Measurements from ENCODE around the gene SNAP29. TPM values are rescaled to one million over a fixed set of nuclear protein-coding genes. Genes with fewer than 3 reads are reported as not detected.

The SNAP29 gene
- 19.1 TPM for polyA plus RNA-seq (2013, experiment 1 of 4)
- 17.1 TPM for polyA plus RNA-seq (2013, experiment 2 of 4)
- polyA plus RNA-seq (2013, experiment 3 of 4), result 19.0 TPM
- polyA plus RNA-seq (2013, experiment 4 of 4), result 20.3 TPM

DNA sequence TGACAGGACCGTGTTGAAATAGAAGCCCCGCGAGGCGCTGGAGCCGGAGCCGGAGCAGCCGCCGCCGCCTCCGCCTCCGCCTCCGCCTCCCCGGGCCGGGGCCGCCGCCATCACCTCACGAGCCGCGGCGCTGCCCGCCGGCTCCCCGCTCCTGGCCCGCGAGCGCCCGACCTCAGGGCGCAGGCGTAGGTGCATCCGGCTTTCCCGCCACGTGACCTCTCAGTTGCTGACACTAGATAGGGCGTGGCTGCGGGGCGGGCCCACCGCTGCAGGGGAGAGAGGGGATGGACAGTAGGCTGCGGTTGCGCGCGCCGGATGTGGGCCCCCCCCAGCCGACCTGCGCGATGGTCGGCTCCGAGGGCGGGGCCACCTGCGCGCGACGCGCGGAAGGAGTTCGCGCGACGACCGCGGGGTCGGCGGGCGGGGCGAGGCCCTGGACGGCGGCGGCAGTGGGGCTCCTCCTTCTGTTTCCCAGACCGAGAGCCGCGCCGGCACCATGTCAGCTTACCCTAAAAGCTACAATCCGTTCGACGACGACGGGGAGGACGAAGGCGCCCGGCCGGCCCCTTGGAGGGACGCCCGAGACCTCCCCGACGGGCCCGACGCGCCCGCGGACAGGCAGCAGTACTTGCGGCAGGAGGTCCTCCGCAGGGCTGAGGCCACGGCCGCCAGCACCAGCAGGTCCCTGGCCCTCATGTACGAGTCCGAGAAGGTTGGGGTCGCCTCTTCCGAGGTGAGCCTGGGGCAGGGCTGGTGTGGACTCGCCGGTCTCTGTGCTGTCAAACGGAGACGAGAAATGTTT is at the start of gene SNAP29, which contains the start of gene PI4KA:
Gene SNAP29, plus strand, starts transcription at position 393 of the 802 bp plus-strand sequence. Its CDS starts 104 bp downstream, at position 497.
Gene PI4KA, minus strand, starts transcription at position 197 of the 802 bp plus-strand sequence. Its CDS starts 86 bp downstream, at position 111.
- Histone ChIP-seq H3K9me3 (ENCODE audit: control insufficient read depth, low read length) (no peaks in the 10 kb centered on the region), H3K27ac (ENCODE audit: insufficient read depth, low read depth, low read length, poor library complexity, severe bottlenecking) (peak within 1 kb of the TSS; percentile 73), H3K4me3 (ENCODE audit: insufficient read depth, low read depth, low read length) (peak within 1 kb of the TSS; percentile 79), H3K27me3 (ENCODE audit: control insufficient read depth, insufficient read depth, low read length, poor library complexity, severe bottlenecking) (no peaks in the 10 kb centered on the region), H3K36me3 (ENCODE audit: control insufficient read depth, insufficient read depth, low read length) (no peaks in the 10 kb centered on the region), H3K4me1 (ENCODE audit: control insufficient read depth, insufficient read depth, low read length) (no peaks in the 10 kb centered on the region)
- 1% methylated on average over 100 of the region's 100 CpGs for WGBS, 2 experiments

DNA sequence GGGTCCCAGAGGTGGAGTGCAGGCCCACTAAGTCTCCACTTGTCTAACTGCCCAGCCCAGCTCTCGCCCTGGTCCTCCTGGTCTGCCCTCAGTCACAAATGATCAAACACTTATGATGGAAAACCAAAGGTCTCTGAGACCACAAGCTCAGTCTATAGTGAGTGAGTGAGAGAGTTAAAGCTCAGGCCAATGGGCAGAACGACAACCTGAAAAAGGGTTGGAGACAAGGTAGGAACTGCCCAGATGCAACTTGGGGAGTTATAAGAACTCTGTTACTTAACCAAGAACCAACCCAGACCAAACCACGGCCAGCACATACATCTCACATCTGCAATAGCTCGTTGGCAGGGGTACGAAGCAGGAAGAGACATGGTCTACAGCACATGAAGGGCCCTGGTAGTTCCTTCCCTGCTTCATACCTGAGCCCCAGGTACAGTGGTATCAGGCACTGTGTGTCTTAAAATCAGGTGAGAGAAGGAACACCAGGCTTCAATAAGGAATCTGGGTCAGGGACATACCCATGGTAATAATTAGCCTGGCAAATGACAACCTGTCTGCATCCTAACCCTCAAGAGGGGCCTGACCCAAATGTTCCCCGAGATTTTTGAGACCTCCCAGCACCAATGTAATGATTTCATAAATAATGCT is 49.1 kb upstream of the SNAP29 start:
- no peaks in the 10 kb centered on the region for H3K9me3 ChIP-seq (ENCODE audit: control insufficient read depth, low read length)
- no peaks in the 10 kb centered on the region for H3K4me1 ChIP-seq (ENCODE audit: control insufficient read depth, insufficient read depth, low read length)
- H3K36me3 ChIP-seq (ENCODE audit: control insufficient read depth, insufficient read depth, low read length), result peaks cover 26% of the 10 kb centered on the region
- H3K27me3 ChIP-seq (ENCODE audit: control insufficient read depth, insufficient read depth, low read length, poor library complexity, severe bottlenecking), result no peaks in the 10 kb centered on the region
- 93 to 98% methylated on average over 6 of the region's 6 CpGs for WGBS, 2 experiments
- H3K27ac ChIP-seq (ENCODE audit: insufficient read depth, low read depth, low read length, poor library complexity, severe bottlenecking), result no peak overlapping the region
- no peak overlapping the region for H3K4me3 ChIP-seq (ENCODE audit: insufficient read depth, low read depth, low read length)

DNA sequence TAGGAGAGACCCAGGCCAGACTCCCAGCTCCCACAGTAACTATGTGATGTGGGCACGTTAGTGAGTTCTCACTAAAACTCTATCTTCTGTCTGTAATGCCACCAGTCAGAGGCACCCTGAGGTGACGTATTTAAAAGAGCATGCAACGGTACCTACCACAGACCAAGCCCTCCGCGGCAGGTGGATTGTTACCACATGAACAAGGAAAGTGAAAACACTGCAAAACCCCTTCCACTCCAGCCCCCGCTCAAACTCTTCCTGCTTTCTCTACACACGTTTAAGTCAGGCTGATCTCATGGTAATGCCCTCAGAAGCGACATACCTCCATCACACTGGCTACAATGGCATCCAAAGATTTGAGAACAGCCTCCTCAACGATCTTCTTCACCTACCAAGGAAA is 48.2 kb upstream of the SNAP29 start:
- no peak overlapping the region for H3K4me3 ChIP-seq (ENCODE audit: insufficient read depth, low read depth, low read length)
- H3K36me3 ChIP-seq (ENCODE audit: control insufficient read depth, insufficient read depth, low read length), result peaks cover 26% of the 10 kb centered on the region
- 92 to 94% methylated on average over 9 of the region's 9 CpGs for WGBS, 2 experiments
- no peak overlapping the region for H3K27ac ChIP-seq (ENCODE audit: insufficient read depth, low read depth, low read length, poor library complexity, severe bottlenecking)
- H3K27me3 ChIP-seq (ENCODE audit: control insufficient read depth, insufficient read depth, low read length, poor library complexity, severe bottlenecking), result no peaks in the 10 kb centered on the region
- H3K4me1 ChIP-seq (ENCODE audit: control insufficient read depth, insufficient read depth, low read length), result no peaks in the 10 kb centered on the region
- no peaks in the 10 kb centered on the region for H3K9me3 ChIP-seq (ENCODE audit: control insufficient read depth, low read length)

DNA sequence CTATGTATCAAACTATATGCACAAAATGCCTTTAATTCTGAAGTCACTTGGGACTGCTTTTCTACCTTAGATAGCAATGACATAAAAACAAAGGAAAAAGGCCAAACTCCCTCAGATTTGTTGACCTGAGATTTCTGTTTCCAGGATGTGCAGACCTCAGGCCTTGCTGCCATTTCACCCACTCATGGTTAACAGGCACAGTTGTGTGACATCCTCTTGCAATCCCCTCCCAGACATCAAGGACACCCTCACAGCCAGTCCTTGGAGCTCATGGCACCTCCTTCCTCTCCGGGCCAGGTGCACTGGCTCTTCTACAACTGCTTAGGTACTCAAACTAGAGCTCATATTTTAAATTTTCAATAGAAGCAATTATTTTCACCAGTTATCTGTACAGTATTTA is 47.6 kb upstream of the SNAP29 start:
- Histone ChIP-seq H3K36me3 (ENCODE audit: control insufficient read depth, insufficient read depth, low read length) (peaks cover 20% of the 10 kb centered on the region), H3K4me3 (ENCODE audit: insufficient read depth, low read depth, low read length) (no peak overlapping the region), H3K27ac (ENCODE audit: insufficient read depth, low read depth, low read length, poor library complexity, severe bottlenecking) (no peak overlapping the region), H3K4me1 (ENCODE audit: control insufficient read depth, insufficient read depth, low read length) (no peaks in the 10 kb centered on the region), H3K9me3 (ENCODE audit: control insufficient read depth, low read length) (no peaks in the 10 kb centered on the region), H3K27me3 (ENCODE audit: control insufficient read depth, insufficient read depth, low read length, poor library complexity, severe bottlenecking) (no peaks in the 10 kb centered on the region)
- WGBS, 2 experiments, result 91 to 95% methylated on average over 1 of the region's 1 CpG

DNA sequence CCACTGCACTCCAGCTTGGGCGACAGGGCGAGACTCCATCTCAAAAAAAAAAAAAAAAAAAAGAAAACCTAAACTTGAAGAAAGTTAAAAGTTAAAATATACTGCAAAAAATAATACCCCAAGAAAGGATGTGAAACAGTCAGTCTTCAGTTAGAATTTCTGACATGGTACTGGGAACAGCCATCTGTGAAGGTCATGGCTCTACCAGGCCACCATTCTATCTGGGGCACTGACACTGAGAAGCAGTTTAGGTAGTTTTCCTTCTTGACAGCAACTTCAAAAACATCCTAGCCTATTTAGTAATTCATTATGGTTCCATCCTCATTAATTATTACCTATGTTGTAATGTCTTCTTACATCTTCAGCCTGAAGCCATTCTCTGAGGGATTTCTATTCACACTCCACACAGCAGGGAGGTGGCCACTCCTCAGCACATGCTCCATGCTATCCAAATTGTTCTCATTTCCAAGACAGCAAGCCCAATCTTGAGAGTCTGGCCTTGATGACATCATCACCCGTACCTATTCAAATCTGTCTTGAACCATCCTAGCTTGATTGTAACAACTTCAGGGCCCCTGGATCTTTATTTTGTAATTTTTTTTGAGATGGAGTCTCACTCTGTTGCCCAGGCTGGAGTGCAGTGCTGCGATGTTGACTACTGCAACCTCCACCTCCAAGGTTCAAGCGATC is 46.7 kb upstream of the SNAP29 start:
- Histone ChIP-seq H3K27me3 (ENCODE audit: control insufficient read depth, insufficient read depth, low read length, poor library complexity, severe bottlenecking) (no peaks in the 10 kb centered on the region), H3K27ac (ENCODE audit: insufficient read depth, low read depth, low read length, poor library complexity, severe bottlenecking) (no peak overlapping the region), H3K4me3 (ENCODE audit: insufficient read depth, low read depth, low read length) (no peak overlapping the region), H3K4me1 (ENCODE audit: control insufficient read depth, insufficient read depth, low read length) (no peaks in the 10 kb centered on the region), H3K36me3 (ENCODE audit: control insufficient read depth, insufficient read depth, low read length) (peaks cover 23% of the 10 kb centered on the region), H3K9me3 (ENCODE audit: control insufficient read depth, low read length) (no peaks in the 10 kb centered on the region)
- 89 to 94% methylated on average over 3 of the region's 5 CpGs for WGBS, 2 experiments

DNA sequence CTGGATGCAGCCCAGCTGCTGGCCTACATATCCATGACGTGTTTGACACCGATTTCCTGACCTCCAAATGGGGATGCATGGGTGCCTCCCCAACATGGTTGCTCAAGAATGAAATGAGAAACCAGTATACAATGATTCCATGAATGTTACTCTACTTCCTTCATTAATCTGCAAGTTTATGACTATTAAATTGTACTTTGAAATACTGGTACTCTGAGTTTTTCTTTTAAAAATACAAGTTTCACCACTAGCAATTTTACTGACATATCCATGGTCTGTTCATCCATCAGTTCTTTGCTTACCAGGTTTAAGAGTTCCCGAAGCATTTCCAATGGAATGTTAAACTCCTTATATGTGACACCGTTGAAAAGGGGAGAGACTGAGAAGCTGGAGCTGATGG is 45.8 kb upstream of the SNAP29 start:
- Histone ChIP-seq H3K27ac (ENCODE audit: insufficient read depth, low read depth, low read length, poor library complexity, severe bottlenecking) (no peak overlapping the region), H3K36me3 (ENCODE audit: control insufficient read depth, insufficient read depth, low read length) (peaks cover 23% of the 10 kb centered on the region), H3K27me3 (ENCODE audit: control insufficient read depth, insufficient read depth, low read length, poor library complexity, severe bottlenecking) (no peaks in the 10 kb centered on the region), H3K9me3 (ENCODE audit: control insufficient read depth, low read length) (no peaks in the 10 kb centered on the region), H3K4me1 (ENCODE audit: control insufficient read depth, insufficient read depth, low read length) (no peaks in the 10 kb centered on the region), H3K4me3 (ENCODE audit: insufficient read depth, low read depth, low read length) (no peak overlapping the region)
- 92 to 93% methylated on average over 4 of the region's 4 CpGs for WGBS, 2 experiments

DNA sequence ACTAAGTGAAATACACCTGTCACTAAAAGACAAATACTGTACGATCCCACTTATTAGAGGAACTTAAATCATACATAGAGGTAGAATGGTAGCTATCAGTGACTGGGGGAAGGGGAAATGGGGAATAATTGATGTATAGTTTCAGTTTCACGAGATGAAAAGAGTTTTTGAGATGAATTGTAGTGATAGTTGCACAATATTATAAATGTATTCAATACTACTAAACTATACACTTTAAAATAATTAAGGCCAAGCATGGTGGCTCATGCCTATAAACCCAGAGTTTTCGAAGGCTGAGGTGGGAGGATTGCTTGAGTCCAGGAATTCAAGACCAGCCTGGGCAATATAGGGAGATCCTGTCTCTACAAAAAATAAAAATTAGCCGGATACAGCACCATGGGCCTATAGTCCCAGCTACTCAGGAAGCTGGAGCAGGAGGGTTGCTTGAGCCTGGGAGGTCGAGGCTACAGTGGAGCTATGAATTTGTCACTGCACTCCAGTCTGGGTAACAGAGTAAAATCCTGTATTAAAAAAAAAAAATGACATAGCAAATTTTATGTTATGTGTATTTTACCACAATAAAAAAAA is 44.5 kb upstream of the SNAP29 start:
- no peaks in the 10 kb centered on the region for H3K9me3 ChIP-seq (ENCODE audit: control insufficient read depth, low read length)
- no peaks in the 10 kb centered on the region for H3K27me3 ChIP-seq (ENCODE audit: control insufficient read depth, insufficient read depth, low read length, poor library complexity, severe bottlenecking)
- H3K4me1 ChIP-seq (ENCODE audit: control insufficient read depth, insufficient read depth, low read length), result no peaks in the 10 kb centered on the region
- no peak overlapping the region for H3K4me3 ChIP-seq (ENCODE audit: insufficient read depth, low read depth, low read length)
- H3K27ac ChIP-seq (ENCODE audit: insufficient read depth, low read depth, low read length, poor library complexity, severe bottlenecking), result no peak overlapping the region
- WGBS, 2 experiments, result 92 to 99% methylated on average over 4 of the region's 5 CpGs
- peaks cover 23% of the 10 kb centered on the region for H3K36me3 ChIP-seq (ENCODE audit: control insufficient read depth, insufficient read depth, low read length)

DNA sequence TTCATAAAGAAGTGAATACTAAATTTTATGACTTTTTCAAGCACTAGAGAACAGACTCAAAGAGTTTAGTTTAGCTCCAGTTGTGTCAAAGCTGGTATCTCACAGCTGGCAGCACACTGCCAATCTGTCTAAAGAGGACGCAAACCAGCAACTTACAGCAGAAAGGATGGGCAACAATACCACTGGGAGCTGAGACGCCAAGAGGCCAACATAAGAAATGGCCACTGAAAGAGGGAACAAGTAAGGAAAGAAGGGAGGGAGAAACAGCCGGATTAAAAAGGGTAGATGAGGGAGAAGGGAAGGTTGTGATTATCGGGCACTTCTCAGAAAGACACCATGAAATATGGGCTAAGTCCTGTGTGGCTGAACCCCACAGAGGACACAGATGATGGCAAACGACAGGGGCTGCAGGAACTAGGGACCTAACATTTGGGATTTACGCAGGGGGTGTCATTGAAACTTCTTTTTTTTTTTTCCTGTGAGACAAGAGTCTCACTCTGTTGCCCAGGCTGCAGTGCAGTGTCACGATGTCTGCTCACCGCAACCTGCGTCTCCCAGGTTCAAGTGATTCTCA is 43.2 kb upstream of the SNAP29 start:
- Histone ChIP-seq H3K9me3 (ENCODE audit: control insufficient read depth, low read length) (no peaks in the 10 kb centered on the region), H3K4me1 (ENCODE audit: control insufficient read depth, insufficient read depth, low read length) (no peaks in the 10 kb centered on the region), H3K27ac (ENCODE audit: insufficient read depth, low read depth, low read length, poor library complexity, severe bottlenecking) (no peak overlapping the region), H3K27me3 (ENCODE audit: control insufficient read depth, insufficient read depth, low read length, poor library complexity, severe bottlenecking) (no peaks in the 10 kb centered on the region), H3K36me3 (ENCODE audit: control insufficient read depth, insufficient read depth, low read length) (peaks cover 22% of the 10 kb centered on the region), H3K4me3 (ENCODE audit: insufficient read depth, low read depth, low read length) (no peak overlapping the region)
- WGBS, 2 experiments, result 94 to 96% methylated on average over 9 of the region's 9 CpGs

DNA sequence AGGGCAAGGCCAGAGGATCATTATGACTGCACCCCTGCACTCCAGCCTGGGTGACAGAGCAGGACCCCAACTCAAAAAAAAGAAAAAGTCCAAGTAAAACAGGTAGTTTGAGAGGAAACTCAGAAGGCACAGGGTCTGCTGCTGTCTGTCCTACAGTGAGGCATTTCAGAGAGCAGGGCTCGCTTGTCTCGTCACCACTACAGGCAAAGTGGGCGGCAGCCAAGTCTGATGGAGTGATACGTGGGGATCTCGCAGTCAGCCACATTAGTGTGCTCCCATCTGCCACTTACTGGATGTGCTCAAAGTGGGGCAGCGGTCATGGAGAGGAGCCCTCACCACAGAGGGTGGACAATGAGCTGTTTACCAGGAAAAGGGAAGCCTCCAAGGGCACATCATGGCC is 42.2 kb upstream of the SNAP29 start:
- 95 to 96% methylated on average over 6 of the region's 6 CpGs for WGBS, 2 experiments
- peaks cover 16% of the 10 kb centered on the region for H3K36me3 ChIP-seq (ENCODE audit: control insufficient read depth, insufficient read depth, low read length)
- H3K27me3 ChIP-seq (ENCODE audit: control insufficient read depth, insufficient read depth, low read length, poor library complexity, severe bottlenecking), result no peaks in the 10 kb centered on the region
- H3K4me3 ChIP-seq (ENCODE audit: insufficient read depth, low read depth, low read length), result no peak overlapping the region
- no peaks in the 10 kb centered on the region for H3K9me3 ChIP-seq (ENCODE audit: control insufficient read depth, low read length)
- H3K4me1 ChIP-seq (ENCODE audit: control insufficient read depth, insufficient read depth, low read length), result no peaks in the 10 kb centered on the region
- no peak overlapping the region for H3K27ac ChIP-seq (ENCODE audit: insufficient read depth, low read depth, low read length, poor library complexity, severe bottlenecking)

Data from ectodermal cell (in vitro differentiated cells).